Tibial nerve (tissue), 3 donors: ENCODE measurements around the gene PSD2.

Source experiments
- CTCF ChIP-seq, 5 experiments: fragments of 200-600 bp in 3 of 5; fragments of 450-650 bp in 2 of 5; sonication (generic) in 3 of 5; IDR thresholded peaks; one replicate each; pipeline ENCODE4 v1.5.1; 2016 to 2019; ENCODE audit warnings: antibody characterized with exemption in 5 of 5, mild to moderate bottlenecking in 3 of 5, moderate library complexity in 2 of 5
- POLR2A ChIP-seq, 2 donors: fragments of 450-650 bp; IDR thresholded peaks; one replicate each; pipeline ENCODE4 v1.6.1; 2017; ENCODE audit warnings: antibody characterized with exemption in 2 of 2, mild to moderate bottlenecking in 2 of 2, moderate library complexity in 2 of 2

- TF ChIP-seq CTCF (IDR thresholded peaks at IDR 0.05) (no peak), POLR2A (IDR thresholded peaks at IDR 0.05) (no peak)
Measured at GRCh38 chr5:139748505-139748826, 47.1 kb upstream of the PSD2 start.
